Measurements from ENCODE around the gene VDR. TPM values are rescaled to one million over a fixed set of nuclear protein-coding genes. Genes with fewer than 3 reads are reported as not detected.

The VDR gene
- total and polyA plus RNA-seq, 2 experiments from 2014 or later, result not detected

GRCh38 chr12:47819896-47820630 lies 84.7 kb downstream of the VDR start, which contains the start of gene HDAC7:
Gene HDAC7 (minus strand): TSS chr12:47819903. CDS start chr12:47819785, 118 bp downstream.
- Histone ChIP-seq H3K4me1 (ENCODE audit: low read depth) (peaks cover 47% of the 10 kb centered on the region), H3K27me3 (no peaks in the 10 kb centered on the region), H3K9me3 (ENCODE audit: low read depth) (no peaks in the 10 kb centered on the region), H3K4me3 (peak within 1 kb of the TSS; percentile 53), H3K27ac (peak within 1 kb of the TSS; percentile 94), H3K36me3 (no peaks in the 10 kb centered on the region)
- TF ChIP-seq, protein P1, sequence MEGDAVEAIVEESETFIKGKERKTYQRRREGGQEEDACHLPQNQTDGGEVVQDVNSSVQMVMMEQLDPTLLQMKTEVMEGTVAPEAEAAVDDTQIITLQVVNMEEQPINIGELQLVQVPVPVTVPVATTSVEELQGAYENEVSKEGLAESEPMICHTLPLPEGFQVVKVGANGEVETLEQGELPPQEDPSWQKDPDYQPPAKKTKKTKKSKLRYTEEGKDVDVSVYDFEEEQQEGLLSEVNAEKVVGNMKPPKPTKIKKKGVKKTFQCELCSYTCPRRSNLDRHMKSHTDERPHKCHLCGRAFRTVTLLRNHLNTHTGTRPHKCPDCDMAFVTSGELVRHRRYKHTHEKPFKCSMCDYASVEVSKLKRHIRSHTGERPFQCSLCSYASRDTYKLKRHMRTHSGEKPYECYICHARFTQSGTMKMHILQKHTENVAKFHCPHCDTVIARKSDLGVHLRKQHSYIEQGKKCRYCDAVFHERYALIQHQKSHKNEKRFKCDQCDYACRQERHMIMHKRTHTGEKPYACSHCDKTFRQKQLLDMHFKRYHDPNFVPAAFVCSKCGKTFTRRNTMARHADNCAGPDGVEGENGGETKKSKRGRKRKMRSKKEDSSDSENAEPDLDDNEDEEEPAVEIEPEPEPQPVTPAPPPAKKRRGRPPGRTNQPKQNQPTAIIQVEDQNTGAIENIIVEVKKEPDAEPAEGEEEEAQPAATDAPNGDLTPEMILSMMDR (IDR thresholded peaks at IDR 0.05; ENCODE audit: low read depth, low read length), result no peak
- DNase-seq (ENCODE audit: low read depth in 1 of 2, low spot score in 1 of 2), result peak; percentile 83 to 95

DNA sequence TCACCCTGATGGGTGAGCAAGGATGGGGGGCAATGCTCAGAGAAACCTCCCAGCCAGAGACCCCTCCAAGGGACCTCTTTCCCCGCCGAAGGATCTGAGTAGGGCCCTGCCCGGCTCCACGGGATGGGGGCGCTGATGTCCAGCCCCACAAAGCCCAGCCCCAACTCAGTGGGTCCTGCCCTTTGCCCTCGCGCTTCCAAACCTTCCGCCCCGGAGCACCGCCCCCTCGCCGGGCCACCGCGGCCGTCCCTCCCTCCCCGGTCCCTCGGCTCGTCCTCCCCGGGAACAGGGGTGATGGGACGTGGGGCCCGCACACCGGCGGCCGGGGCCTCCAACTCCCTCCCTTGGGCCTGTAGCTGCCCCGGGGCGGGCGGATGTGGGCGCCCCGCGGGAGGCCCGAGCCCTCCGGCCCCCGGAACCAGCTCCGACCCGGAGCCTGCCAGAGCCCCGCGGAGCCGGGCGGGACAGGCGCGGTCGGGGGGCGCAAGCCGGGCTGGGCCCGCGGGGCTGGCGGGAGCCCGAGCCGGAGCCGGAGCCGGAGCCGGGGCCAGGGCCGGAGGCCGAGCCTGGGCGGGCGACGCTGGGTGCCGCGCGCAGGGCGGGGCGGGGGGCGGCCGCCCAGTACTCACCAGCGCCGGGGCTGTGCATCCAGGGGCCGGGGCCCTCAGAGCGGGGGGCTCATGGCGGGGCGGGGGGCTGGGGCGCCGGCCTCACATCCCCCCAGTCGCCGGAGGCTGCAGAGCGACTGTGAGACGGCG lies 85.5 kb downstream of the VDR start:
- H3K9me3 ChIP-seq (ENCODE audit: low read depth), result no peaks in the 10 kb centered on the region
- no peaks in the 10 kb centered on the region for H3K36me3 ChIP-seq
- TF ChIP-seq, protein P1 (IDR thresholded peaks at IDR 0.05; ENCODE audit: low read depth, low read length), result peak; percentile 33
- no peaks in the 10 kb centered on the region for H3K27me3 ChIP-seq
- DNase-seq (ENCODE audit: low read depth in 1 of 2, low spot score in 1 of 2), result peak in 1 of 2 donors; percentile 56
- H3K4me3 ChIP-seq, result peak overlapping the region; percentile 53
- H3K4me1 ChIP-seq (ENCODE audit: low read depth), result peaks cover 53% of the 10 kb centered on the region
- H3K27ac ChIP-seq, result peak overlapping the region; percentile 94

DNA sequence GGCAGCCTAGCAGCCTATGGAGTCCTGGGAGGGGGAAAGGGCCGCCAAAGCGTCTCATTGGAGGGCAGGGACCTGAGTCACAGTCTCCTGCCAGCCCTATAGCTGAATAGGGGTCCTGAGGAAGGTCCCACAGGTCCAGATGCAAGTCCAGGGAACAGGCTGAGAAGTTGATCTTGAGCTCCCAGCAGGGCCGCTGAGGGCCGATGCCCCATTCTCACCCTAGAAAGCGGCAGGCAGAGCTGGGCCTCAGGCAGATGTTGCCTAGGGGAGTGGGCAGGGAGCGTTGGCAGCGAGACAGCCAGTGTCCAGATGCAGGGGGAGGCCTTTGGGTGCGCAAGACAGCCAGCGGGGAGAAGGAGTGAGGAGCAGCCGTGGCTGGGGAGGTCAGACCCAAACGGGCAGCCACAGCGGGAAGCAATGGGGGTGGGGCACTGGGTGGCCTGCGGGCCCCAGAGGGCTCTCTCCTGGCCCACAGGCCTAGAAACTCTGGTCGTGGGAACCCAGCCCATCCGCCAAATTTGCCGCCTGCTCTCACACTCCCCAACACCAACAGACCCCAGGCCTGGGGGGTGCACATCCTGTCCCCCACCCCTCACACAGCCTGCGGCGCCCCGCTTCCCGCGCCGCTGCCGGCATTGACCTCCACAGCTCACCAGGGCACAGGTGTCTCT lies 86.2 kb downstream of the VDR start:
- DNase-seq (ENCODE audit: low read depth in 1 of 2, low spot score in 1 of 2), result no peak
- H3K27me3 ChIP-seq, result no peaks in the 10 kb centered on the region
- TF ChIP-seq, protein P1 (IDR thresholded peaks at IDR 0.05; ENCODE audit: low read depth, low read length), result no peak
- peak overlapping the region; percentile 94 for H3K27ac ChIP-seq
- peak overlapping the region; percentile 53 for H3K4me3 ChIP-seq
- no peaks in the 10 kb centered on the region for H3K36me3 ChIP-seq
- no peaks in the 10 kb centered on the region for H3K9me3 ChIP-seq (ENCODE audit: low read depth)
- peaks cover 61% of the 10 kb centered on the region for H3K4me1 ChIP-seq (ENCODE audit: low read depth)

DNA sequence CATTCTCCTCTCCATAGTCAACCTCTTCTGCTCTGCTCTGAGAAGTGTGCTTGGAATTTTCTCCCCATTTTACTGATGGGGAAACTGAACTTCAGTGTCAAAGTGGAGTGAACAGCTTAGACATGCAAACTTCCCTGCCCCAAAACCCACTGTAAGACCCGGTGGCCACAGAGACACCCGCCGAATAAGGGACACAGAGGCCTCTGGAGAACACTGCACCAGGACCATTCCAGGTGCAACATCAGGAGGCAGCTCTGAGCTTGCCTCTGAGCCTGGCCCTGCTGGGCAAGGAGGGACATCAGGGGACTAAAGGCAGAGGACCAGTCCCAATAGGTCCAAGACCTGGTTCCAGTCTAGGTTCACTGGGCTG lies 86.8 kb downstream of the VDR start:
- Histone ChIP-seq H3K4me1 (ENCODE audit: low read depth) (peaks cover 65% of the 10 kb centered on the region), H3K27ac (peak overlapping the region; percentile 94), H3K9me3 (ENCODE audit: low read depth) (no peaks in the 10 kb centered on the region), H3K4me3 (no peak overlapping the region), H3K27me3 (no peaks in the 10 kb centered on the region), H3K36me3 (no peaks in the 10 kb centered on the region)
- DNase-seq (ENCODE audit: low read depth in 1 of 2, low spot score in 1 of 2), result no peak
- TF ChIP-seq, protein P1 (IDR thresholded peaks at IDR 0.05; ENCODE audit: low read depth, low read length), result no peak

DNA sequence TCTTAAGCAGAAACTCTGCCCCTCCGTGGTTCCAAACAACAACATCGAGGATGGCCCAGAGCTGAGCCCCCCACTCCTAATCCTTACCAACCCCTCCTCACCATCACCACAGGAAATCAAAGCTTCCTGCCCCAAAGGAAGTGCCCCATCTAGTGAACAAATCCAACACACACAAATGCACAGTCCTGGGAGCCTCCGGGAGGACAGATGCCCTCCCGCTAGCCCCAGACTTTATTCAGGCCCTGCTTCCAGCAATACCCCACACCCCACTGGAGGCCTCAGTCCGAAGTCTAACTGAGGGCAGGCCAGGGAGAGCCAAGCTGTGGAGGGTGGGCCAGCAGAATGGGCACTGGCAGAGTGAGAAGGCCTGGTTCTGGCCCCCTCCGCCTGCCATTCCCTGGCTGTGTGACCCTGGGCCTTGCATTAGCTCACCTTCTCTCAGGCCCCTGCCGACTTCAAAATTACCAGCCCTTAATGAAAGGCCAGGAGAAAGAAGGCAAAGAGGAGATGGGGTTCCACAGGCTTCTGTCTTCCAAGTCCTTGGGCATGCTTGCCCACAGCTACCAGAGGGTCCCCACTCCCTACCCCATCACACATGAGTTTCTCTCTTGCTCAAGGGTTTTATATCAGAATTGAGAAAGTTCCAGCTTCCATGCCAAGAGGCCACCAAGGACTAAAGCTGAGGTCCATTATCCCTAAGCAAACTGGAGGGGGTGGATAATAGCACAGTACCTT lies 87.4 kb downstream of the VDR start:
- Histone ChIP-seq H3K9me3 (ENCODE audit: low read depth) (no peaks in the 10 kb centered on the region), H3K36me3 (no peaks in the 10 kb centered on the region), H3K27me3 (no peaks in the 10 kb centered on the region), H3K4me1 (ENCODE audit: low read depth) (peaks cover 62% of the 10 kb centered on the region), H3K4me3 (no peak overlapping the region), H3K27ac (peak overlapping the region; percentile 94)
- TF ChIP-seq, protein P1 (IDR thresholded peaks at IDR 0.05; ENCODE audit: low read depth, low read length), result peak; percentile 27
- no peak for DNase-seq (ENCODE audit: low read depth in 1 of 2, low spot score in 1 of 2)
